Left lobe of liver (tissue), 2 donors: ENCODE results near the gene TSNAX. TPM values are rescaled to one million over a fixed set of nuclear protein-coding genes. Genes with fewer than 3 reads are reported as not detected.
A peak's percentile ranks its signal among the peaks of the same experiment; 100 is the strongest.
"Not testable (repeated sequence)": the region's sequence is repeated elsewhere in the genome, so short reads cannot be mapped to it uniquely, and the experiment has no call there.

Source experiments
- ATAC-seq: fragments of 200-7000 bp; cut with Tn5 transposase; one replicate; pipeline ENCODE4 v1.9.1; 2020; ENCODE audit warnings: mild to moderate bottlenecking, moderate library complexity
- DNase-seq: peaks from one replicate; pipeline ENCODE4 v3.0.0-alpha.2; 2020; ENCODE audit warnings: low spot score
- total RNA-seq: library from RNA; stranded (reverse); gene quantifications from one replicate; pipeline ENCODE4 v1.2.1, GENCODE V29; 2021
- donor health status: DM: no; HTN: no; CAD: no; lungs with moderate emphysema.
- donor health status: DM: no; HTN: yes; CAD: no.

Gene TSNAX
- total RNA-seq: 13.3 TPM

- DNase-seq (peak; percentile 92), ATAC-seq (peak; percentile 99)
Measured at GRCh38 chr1:231528172-231529029, at the start of gene TSNAX. Gene TSNAX (plus strand): TSS chr1:231528669. CDS start chr1:231528811, 142 bp downstream.

GRCh38 chr1:231478811-231479210 is 49.7 kb upstream of the TSNAX start:
- no peak for DNase-seq
- ATAC-seq: no peak

GRCh38 chr1:231480008-231480407 is 48.5 kb upstream of the TSNAX start:
- DNase-seq (no peak), ATAC-seq (no peak)

- DNase-seq (no peak), ATAC-seq (no peak)
Measured at GRCh38 chr1:231481289-231481688, 47.2 kb upstream of the TSNAX start.

- no peak for ATAC-seq
- DNase-seq: no peak
Measured at GRCh38 chr1:231485029-231485784, 43.3 kb upstream of the TSNAX start.

GRCh38 chr1:231487019-231487418 is 41.5 kb upstream of the TSNAX start:
- DNase-seq (no peak), ATAC-seq (no peak)

GRCh38 chr1:231487910-231488309 is 40.6 kb upstream of the TSNAX start:
- DNase-seq (no peak), ATAC-seq (no peak)

GRCh38 chr1:231493421-231494185 is 34.9 kb upstream of the TSNAX start:
- DNase-seq (no peak), ATAC-seq (no peak)

- ATAC-seq (no peak), DNase-seq (no peak)
Measured at GRCh38 chr1:231494439-231495110, 33.9 kb upstream of the TSNAX start.

GRCh38 chr1:231497629-231498152 is 30.8 kb upstream of the TSNAX start:
- no peak for ATAC-seq

GRCh38 chr1:231499148-231499763 is 29.2 kb upstream of the TSNAX start:
- ATAC-seq (no peak), DNase-seq (no peak)

More at GRCh38 chr1:231497629-231498152, 30.8 kb upstream of the TSNAX start:
- DNase-seq: no peak

- DNase-seq (no peak), ATAC-seq (no peak)
Measured at GRCh38 chr1:231500666-231501065, 27.8 kb upstream of the TSNAX start.

- DNase-seq, ATAC-seq: not testable (repeated sequence)
Measured at GRCh38 chr1:231503168-231503567, 25.3 kb upstream of the TSNAX start.

GRCh38 chr1:231507476-231508355 is 20.8 kb upstream of the TSNAX start:
- no peak for ATAC-seq
- DNase-seq: no peak

- no peak for DNase-seq
- no peak for ATAC-seq
Measured at GRCh38 chr1:231508497-231508896, 20.0 kb upstream of the TSNAX start.

GRCh38 chr1:231508941-231509340 is 19.5 kb upstream of the TSNAX start:
- ATAC-seq: no peak

GRCh38 chr1:231512147-231512698 is 16.2 kb upstream of the TSNAX start:
- no peak for DNase-seq
- no peak for ATAC-seq

More at GRCh38 chr1:231508941-231509340, 19.5 kb upstream of the TSNAX start:
- no peak for DNase-seq

- ATAC-seq (no peak), DNase-seq (no peak)
Measured at GRCh38 chr1:231515748-231516147, 12.7 kb upstream of the TSNAX start.

GRCh38 chr1:231517076-231517475 is 11.4 kb upstream of the TSNAX start:
- DNase-seq (no peak), ATAC-seq (no peak)
